G401.6 (cell line): ENCODE results near the gene BHLHA15.

Experiments used
- FAIRE-seq: peaks from 2 replicates; lab custom pipeline; 2012; peaks lifted over from hg19 to GRCh38; lab: Jason Lieb, UNC

The BHLHA15 gene

DNA sequence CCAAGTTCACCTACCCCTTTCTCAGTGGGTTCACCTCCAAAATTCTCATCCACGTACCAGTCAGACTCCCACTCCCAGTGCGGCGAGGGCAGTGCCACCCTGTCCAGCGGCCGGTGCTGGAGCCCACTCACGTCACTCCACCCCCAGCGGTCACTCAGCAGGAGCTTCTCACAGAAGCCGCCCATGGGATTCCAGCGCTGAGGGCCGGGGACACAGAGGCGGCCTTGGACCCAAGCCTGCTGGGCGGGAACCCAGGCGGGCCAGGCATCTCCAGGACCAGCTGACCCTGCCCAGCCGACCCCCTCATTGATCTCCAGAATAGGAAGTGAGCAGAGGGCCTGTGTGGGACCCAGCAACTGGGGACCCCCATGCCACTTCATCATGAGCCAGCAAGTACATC, 33.6 kb downstream of the BHLHA15 start:
- FAIRE-seq, result no peak

- no peak for FAIRE-seq
These were observed 36.9 kb downstream of the BHLHA15 start for GRCh38 chr7:98248156-98248555.

DNA sequence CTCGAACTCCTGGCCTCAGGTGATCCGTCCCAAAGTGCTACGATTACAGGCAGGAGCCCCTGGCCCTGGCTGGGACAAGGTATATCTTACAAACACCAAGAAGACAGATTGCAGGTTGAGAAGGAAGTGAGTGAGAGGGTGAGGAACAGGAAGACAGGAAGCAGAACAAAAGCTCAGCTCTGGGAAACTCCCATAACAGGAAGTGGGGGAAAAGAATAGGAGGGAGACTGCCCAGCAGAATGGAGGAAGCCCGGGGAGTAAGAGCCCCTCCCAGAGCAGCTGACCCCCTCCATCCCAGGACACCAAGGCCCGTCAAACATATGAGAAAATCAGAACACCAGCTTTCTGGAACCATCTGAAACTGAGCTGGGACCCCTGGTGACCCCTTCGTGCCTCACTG, 37.9 kb downstream of the BHLHA15 start:
- no peak for FAIRE-seq

- no peak for FAIRE-seq
These were observed 39.5 kb downstream of the BHLHA15 start for GRCh38 chr7:98250789-98251188.

DNA sequence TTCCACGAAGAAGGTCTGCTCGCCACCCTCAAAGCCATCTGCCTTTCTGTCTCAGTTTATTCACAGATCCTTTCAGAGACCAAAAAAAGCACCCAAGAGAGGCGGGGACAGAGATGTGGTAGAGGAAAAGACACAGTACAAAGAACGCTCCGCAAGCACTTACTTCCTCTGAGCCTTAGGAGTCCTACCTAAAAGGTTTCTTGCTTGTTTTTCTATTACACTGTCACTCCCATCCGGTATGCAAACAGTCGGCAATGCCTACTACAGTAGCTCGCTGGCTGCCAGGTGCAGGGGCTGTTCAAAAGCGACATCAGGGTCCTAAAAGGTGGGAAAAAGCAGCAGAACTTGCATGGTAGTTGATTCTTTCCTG, 40.0 kb downstream of the BHLHA15 start:
- FAIRE-seq, result no peak

DNA sequence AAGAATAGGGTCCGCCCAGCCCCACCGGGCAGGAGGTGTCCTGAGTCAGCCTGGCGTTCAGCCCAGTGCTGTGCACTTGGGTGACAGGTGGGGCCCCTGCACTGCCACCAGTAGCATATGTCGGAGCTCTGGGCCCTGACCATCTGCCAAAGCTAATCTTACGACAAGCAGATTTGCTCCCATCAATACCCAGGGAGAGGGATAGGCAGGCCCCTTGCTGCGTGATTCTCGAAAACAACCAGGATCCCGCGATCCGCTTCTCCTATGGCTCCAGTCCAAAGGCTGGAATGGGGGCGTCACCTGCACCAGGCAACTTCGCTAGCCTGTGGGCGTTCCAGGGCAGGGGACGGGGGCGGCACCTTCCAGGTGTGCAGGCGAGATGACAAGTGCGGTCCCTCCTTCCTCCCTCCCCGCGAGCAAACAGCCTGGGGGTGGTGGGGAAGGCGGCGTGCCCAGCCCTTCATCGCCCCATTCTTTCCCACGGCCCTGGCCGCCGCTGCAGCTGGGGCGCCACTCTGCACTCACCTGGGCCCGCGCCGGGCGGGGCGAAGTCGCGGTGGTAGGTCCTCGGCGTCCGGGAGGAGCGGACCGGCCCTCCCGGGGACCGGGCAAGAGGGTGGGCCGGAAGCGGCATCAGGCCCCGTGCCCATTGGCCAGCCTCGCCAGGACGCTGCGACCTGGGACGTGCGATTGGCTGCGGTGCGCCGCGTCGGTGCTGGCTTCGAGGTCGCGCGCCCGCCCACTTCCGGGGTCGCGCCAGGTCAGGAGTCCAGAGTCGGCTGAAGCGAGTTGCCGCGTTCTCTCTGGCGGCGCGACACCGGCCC, 40.6 kb downstream of the BHLHA15 start, which contains the start of gene TECPR1:
TECPR1 (minus strand) TSS at position 632 of the 824 bp plus-strand sequence. CDS start 6,086 bp downstream, outside the sequence.
- FAIRE-seq, result no peak

DNA sequence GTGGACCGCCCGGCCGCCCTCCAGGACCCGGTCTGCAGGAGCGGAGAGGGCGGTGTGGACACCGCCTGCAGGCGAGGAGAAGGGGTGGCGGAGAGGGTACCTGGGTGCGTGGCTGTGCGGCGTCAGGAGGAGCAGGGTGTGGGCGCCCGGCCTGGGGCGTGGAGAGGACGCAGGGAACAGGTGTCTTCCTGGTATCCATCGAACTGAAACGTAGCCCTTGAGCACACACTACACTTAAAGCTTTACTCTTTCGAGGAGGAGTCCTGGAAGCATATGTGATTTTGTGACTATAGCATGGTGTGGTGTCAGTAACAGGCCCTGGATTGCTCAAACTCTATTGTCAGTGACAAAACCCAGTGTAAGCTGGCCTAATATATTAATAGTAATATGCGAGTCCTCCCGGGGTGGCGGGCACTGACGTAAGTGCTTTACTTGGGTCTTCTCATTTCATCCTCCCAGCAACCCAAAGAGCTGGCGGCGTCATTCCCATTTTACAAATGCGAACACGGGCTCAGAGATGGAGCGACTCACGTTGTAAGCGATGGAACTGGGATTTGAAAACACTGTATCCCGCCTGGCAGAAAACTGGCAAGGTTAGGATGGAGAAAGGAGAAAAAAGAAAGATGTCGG, 41.3 kb downstream of the BHLHA15 start:
- no peak for FAIRE-seq

DNA sequence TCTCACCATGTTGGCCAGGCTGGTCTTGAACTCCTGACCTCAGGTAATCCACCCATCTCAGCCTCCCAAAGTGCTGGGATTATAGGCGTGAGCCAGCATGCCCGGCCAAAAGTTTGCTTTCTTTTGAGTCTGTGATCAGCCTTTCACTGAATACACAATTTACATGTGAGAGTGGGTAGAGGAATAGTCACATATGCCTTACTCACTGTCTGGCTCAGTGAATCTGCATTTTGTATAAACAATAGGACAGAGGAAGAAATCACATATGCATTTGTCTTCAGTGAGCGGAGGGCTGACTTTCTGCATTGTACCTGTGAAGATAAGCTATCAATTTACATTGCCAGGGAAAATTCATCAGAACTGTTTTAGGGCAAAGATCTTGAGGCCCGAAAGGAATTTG, 43.3 kb downstream of the BHLHA15 start:
- FAIRE-seq, result no peak

DNA sequence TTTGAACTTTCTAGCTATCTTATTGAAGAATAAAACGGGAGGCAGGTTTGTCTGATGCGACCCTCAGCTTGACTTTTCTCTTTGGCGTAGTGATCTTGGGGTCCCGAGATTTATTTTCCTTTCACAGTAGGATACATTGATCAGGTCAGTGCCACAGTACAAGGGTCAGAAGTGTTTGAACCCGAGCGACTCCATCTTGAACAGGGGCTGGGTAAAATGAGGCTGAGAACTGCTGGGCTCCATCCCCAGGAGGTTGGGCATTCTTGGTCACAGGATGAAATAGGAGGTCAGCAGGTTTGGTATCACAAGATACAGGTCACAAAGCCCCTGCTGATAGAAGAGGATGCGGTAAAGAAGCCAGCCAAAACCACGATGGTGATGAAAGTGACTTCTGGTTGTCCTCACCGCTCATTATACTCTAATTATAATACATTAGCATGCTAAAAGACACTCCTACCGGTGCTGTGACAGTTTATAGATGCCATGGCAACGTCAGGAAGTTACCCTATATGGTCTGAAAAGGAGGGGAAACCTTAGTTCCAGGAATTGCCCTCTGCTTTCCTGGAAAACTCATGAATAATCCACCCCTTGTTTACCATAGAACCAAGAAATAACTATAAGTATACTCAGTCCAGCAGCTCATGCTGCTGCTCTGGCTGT, 43.8 kb downstream of the BHLHA15 start:
- FAIRE-seq, result no peak

DNA sequence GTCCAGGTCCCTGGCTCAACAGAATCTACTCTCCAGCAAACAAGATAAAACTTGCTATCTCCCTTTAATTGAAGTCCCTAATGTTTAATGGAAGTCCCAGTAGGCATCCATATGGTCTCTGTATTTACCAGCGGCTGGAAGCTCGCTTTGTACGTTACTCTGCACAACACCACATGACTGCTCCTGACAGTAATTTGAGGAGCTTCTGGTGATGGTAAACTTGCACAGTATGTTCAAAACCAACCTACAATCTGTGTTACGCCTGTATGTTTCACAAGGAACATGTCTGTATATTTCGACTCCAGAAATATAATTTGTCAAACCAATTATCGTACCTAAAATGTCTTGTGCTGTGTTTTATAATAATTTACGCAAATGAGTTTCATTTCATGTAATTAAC, 45.2 kb downstream of the BHLHA15 start:
- no peak for FAIRE-seq

DNA sequence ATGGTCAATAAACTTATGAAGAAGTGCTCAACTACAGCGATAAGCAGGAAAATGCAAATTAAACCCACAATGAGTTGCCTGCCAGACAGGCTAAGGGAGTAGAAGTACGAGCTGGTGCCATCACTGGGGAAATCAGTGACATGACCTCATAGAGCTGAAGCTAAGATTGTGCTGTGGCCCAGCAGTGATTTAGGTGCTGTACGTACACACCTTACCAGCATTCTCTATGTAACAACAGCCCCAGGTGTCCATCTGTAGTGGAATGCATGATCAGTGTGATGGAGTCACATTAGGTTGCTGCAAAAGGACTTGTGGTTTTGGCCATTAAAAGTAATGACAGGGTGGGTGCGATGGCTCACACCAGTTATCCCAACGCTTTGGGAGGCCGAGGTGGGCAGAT, 46.5 kb downstream of the BHLHA15 start:
- FAIRE-seq, result no peak
